Activated CD4-positive, alpha-beta T cell treated with anti-CD3 and anti-CD28 coated beads, Interleukin-2, amount 50 U/mL, for 4 hours (primary cell): Measurements from ENCODE around the gene CCDC88A.
A peak's percentile ranks its signal among the peaks of the same experiment; 100 is the strongest.
"Not testable (repeated sequence)": the region's sequence is repeated elsewhere in the genome, so short reads cannot be mapped to it uniquely, and the experiment has no call there.

Experiments
- DNase-seq, 2 experiments: peaks; one replicate each; pipeline ENCODE4 v3.0.0-alpha.2; 2020

CCDC88A gene, protein sequence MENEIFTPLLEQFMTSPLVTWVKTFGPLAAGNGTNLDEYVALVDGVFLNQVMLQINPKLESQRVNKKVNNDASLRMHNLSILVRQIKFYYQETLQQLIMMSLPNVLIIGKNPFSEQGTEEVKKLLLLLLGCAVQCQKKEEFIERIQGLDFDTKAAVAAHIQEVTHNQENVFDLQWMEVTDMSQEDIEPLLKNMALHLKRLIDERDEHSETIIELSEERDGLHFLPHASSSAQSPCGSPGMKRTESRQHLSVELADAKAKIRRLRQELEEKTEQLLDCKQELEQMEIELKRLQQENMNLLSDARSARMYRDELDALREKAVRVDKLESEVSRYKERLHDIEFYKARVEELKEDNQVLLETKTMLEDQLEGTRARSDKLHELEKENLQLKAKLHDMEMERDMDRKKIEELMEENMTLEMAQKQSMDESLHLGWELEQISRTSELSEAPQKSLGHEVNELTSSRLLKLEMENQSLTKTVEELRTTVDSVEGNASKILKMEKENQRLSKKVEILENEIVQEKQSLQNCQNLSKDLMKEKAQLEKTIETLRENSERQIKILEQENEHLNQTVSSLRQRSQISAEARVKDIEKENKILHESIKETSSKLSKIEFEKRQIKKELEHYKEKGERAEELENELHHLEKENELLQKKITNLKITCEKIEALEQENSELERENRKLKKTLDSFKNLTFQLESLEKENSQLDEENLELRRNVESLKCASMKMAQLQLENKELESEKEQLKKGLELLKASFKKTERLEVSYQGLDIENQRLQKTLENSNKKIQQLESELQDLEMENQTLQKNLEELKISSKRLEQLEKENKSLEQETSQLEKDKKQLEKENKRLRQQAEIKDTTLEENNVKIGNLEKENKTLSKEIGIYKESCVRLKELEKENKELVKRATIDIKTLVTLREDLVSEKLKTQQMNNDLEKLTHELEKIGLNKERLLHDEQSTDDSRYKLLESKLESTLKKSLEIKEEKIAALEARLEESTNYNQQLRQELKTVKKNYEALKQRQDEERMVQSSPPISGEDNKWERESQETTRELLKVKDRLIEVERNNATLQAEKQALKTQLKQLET (N-terminal part only)

DNA sequence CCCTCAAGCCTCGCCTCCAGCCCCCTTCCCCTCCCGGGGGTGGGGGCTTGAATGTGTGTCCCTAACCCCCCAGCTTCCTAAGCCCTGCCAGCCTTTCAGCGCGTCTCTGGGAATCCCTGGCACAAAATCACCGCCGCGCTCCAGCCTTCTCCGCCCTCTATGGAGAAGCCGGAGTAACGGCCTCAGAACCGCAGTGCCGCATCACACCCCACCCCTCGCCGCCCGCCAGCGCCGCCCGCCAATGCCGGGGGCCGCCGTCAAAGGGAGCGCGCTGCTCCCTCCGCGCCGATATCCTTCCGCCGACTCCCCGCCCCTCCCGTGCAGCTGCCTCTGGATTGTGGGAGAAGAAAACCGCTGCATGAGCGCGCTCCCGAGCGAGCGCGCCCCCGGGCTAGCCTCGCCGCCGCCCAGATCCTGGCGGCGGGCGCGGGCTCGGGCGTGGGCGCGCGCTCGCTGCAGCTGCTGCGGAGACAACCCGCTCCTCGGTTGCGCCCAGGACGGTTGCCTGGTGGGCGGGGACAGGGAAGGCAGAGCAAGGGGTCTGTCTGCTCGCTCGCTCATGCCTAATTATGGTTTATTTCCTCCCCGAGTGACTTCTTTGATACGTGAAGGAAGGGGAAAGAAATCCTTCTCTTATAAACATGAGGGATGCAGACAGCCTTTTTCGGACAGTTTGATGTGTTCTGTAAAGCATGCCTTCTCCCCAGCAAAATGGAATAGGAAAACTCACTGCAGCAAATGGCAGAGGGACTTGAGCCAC lies at the start of gene CCDC88A:
CCDC88A (minus strand) TSS at position 178 of the 760 bp plus-strand sequence. CDS start 777 bp downstream, outside the sequence.
- DNase-seq = peak; percentile 80 to 83

DNA sequence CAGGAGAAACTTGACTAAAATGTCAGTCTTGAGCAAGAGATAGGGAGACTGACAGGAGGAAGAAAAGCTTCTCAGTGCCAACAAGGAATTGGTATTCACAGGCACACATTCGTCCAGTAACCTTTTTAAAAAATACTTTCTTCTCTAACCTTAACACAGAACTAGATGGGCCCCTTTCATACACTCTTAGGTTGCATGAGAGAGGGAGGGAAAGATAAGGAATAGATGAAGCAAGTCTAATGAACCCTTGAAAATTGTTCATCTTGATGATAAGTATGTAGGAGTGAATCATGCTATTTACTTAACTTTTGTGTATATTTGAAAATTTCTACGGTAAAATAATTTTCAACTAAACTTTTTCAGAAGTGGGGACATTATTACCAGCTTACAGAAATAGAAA lies 42.0 kb upstream of the CCDC88A start:
- no peak for DNase-seq

DNA sequence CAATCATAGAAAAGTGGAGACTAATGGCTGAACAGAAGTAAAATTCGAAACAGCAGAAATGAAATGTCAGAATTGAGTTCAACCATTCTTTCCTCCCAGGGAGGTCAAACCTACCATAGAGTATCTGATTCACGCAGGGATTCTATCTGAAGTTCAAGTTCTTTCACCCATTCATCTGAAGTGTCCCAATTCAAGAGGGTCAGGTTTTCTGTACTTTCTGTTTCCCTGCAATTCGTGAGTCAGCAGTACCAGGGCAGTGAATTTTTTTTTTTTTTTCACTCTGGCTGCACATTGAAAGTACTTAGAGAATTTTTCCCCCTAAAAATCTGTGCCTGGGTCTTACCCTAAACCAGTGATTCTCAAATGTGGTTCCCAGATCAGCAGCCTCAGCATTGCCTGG lies 40.9 kb upstream of the CCDC88A start:
- DNase-seq = no peak

DNA sequence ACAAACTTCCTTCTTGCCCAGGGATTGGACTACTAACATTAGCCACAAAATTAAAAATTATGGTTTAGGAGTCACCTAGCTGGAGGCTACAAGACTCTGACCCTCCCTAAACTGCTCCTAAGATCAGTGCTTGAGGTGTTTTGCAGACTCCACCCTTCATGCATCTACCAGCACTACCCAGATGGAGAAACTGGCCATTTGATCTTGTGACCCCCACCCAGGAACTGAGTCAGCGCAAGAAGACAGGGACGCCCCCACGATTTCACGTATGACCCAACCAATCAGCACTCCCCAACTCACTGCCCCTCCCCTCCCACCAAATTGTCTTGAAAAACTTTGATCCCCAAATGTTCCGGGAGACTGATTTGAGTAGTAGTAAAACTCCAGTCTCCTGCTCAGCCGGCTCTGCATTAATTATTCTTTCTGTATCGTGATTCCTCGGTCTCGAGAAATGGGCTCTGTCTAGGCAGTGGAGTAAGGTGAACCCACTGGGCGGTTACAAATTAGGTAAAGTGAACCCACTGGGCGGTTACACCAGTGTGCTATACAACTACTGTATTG lies 40.1 kb upstream of the CCDC88A start:
- DNase-seq = no peak

DNA sequence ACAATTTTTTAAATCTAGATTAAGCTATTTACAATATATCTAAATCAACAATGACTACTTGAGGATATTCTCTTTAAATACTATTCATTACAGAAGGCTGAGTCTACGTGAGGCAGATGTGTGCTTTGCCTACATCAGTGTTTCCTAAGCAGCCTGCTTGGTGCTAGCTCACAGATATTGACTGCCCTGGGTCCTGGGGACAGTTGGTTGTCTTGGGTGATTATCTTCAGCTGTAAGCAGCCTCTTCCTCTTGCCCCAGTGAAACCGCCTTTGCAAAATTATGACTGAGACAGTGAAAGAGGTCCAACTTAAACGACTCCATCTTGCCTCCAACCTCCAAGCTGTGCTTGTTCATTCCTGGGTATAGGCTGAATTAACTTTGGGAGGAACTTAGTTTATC lies 39.6 kb upstream of the CCDC88A start:
- DNase-seq = no peak

DNA sequence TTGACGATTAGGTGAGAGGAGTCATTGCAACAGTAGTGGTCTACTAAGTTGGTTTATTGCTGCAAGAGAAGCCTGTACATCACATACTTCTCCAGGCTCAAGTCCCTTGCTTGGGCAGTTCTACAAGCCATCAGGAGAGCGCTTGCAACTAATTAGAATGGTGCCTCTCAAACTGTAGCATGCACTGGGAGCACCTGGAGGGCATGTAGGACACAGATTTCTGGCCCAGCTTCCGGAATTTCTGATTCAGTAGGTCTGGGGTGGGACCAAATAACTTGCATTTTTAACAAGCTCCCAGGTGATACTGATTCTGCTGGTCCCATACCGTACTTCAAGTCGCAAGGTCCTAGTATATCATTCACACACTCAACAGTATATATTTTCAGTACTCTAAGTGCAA lies 34.5 kb upstream of the CCDC88A start:
- no peak for DNase-seq

DNA sequence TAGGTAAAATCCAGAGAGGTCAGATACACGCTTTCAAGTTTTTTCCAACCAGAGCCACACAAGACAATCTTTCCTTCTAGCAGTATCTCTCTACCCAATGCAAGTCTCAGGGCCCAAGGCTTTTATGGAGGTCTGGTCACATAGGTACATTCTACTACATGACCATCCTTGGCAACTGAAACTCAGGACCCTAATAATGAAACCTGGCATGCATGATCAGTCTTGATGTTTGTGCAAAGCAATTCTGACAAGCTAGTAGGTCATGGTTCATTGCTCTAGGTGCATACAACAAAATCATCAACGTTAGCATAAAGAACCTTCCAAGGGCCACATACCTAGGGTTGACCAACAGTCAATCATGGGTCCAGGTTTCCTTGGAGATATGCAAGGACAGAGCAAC lies 33.2 kb upstream of the CCDC88A start:
- DNase-seq = no peak

DNA sequence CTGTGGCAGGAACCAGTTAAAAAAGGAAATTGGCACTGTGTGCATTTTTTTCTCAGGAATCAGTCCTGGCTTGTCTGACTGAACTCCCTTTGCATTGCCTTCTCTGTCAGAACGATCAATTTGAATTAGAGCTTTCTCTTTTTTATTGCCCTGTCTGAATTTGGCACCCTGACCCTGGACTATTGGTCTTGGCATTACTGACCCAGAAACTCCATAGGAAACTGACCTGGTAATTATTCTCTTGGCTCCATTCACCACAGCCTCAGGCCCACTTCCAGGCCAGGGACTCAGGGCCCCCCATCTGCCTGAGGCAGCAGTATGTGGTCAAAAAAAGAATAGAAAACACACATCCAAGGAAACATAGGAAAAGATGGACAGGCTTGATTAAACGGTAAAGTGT lies 32.0 kb upstream of the CCDC88A start:
- DNase-seq = no peak

DNA sequence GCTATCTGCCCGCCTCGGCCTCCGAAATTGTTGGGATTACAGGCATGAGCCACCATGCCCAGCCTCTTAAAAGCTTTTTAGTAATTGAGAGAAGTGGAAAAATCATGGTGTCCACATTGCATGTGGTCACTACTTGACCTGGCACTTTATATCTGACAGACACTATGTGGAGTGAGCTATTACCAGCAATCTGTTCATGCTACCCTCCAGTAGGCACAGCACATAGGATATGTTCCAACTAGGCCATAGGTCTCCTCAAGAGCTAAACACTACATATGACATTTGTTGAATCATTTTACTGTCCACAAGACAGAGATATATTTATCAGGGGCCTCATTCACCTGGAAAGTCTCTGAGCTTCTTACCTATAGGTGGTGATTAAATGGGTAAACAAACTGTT lies 30.4 kb upstream of the CCDC88A start:
- not testable (repeated sequence) for DNase-seq

DNA sequence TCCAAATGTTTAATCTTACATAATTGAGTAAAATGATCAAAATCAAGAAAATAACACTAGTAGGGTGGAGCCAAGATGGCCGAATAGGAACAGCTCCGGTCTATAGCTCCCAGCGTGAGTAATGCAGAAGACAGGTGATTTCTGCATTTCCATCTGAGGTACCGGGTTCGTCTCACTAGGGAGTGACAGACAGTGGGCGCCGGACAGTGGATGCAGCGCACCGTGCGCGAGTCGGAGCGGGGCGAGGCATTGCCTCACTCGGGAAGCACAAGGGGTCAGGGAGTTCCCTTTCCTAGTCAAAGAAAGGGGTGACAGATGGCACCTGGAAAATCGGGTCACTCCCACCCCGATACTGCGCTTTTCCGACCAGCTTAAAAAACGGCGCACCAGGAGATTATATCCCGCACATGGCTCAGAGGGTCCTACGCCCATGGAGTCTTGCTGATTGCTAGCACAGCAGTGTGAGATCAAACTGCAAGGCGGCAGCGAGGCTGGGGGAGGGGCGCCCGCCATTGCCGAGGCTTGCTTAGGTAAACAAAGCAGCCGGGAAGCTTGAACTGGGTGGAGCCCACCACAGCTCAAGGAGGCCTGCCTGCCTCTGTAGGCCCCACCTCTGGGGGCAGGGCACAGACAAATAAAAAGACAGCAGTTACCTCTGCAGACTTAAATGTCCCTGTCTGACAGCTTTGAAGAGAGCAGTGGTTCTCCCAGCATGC lies 22.5 kb upstream of the CCDC88A start:
- DNase-seq = not testable (repeated sequence)

DNA sequence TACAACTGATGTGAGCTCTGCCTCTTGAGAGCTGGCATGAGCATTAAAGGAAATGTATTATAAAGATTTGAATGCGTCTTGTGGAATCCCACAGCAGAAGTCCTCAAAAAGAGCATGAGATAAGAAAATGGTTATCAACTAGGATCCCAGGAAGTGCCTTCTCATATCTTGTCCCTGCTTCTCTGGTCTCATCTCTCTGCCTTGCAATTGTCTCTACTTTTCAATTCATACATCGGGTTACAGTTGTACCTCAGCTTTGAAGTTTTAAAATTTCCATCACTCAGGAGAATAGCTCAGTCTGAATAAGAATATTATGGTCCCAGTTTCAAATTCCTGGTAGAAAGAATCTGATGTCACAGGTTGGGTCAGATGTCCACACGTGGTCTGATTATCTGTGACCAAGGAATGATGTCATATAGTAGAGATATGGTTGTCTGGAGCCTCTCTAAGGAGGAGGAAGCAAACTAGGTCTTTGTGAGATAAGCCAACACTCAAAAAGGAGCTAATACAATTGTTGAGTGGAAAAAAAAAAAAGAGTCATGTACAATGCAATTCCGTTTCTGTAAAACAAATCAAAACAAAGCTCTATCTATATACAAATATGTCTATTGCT lies 21.7 kb upstream of the CCDC88A start:
- no peak for DNase-seq

DNA sequence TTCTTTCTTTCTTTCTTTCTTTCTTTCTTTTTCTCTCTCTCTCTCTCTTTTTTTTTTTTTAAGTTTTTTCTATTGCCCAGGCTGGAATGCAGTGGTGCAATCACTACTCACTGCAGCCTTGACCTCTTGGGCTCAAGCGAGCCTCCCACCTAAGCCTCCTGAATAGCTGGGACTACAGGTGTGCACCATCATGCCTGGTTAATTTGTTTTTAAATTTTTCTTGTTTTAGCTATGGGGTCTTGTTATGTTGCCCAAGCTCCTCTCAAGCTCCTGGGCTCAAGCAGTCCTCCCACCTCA lies 19.4 kb upstream of the CCDC88A start:
- no peak for DNase-seq

DNA sequence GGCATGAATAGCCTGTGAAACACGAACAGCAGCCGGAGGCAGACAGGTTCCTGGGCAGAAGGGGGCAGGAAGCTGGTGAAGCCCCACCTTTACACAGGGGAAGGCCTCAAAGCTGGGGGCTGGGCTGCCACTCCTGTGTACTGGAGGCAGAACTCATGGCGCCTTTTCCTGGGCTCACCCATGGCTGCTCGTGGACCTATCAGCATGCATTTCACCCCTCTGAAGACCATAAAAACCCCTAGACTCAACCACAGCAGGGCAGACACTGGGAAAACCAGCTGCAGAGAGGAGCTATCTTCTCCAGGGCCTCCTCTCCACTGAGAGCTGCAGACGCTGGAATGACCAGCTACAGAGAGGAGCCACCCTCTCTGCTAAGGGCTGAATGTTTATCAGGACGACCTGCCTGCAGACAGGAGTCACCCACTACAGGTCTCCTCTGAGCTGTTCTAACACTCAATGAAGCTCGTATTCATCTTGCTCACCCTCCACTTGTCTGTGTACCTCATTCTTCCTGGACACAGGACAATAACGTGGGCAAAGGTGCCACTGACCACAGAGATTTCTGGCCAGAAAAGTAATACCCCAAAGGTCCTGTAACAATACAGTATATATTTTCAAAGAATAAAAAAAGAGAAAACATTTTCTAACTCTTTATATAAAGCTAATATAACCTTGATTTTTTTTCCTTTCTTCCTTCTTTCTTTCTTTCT lies 18.9 kb upstream of the CCDC88A start:
- no peak for DNase-seq

DNA sequence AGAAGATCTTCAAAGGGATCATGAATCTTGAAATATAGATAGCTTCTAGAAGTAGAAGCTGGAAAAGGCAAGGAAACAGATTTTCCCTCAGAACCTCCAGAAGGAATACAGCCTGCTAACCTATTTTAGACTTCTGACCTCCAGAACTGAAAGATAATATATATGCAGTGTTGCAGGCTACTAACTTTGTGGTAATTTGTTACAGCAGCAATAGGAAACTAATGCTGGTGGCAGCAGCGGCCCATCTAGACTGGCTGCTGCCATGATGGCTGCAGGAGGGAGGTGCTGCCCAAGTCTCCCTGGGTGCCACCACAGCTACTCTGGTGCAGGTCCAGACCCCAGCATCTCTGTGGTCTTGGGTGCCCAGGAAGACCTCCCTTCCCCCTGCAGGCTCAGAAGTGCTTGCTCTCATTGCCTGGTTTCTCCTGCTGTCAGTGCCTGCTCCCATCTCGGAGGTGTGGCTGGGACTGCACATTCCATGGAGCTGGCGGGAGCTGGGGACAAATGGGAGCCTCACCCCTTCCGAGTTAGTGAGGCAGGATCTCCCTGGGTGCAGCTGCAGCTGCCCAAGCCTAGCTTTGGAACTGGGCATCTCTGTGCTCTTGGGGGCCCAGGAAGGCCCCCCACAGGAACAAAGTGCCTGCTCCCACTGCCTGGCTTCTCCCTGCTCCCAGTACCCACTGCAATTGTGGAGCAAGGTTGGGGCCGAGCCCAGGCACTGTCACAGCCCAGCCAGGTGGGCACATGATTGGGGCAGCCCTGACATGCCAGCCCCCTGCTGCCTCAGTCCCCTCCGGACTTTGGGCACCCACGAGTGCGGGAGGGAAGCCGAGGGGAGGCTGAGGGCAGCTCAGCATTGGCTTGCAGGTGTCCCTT lies 18.1 kb upstream of the CCDC88A start:
- no peak for DNase-seq

DNA sequence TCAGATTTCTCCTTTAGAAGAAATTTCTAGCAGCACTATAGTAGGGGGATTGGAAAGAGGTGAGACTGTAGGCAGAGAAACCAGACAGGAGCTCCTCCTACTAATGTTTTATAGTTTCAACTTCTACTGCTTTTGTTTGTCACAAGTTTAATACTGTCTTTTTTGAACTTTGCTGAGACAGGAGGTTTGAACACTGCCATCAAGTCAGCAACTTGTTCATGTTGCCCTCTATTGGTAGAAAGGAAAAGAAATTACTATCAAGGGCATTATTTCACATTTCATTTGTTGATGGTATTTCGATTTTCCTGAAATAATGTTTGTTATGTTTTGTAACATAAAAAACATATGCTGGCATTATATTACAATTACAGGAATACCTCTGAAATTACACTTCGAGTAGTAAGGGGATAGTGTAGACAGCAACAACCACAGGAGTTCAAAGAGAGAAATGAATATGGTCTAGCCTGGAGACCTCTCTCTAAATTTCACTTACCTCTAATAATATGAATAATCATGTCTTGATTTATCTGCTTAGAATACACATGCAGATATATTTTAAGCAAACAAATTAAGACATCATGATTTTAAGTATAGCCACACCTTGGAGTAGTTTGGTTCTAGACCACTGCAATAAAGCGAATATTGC lies 12.4 kb upstream of the CCDC88A start:
- no peak for DNase-seq

DNA sequence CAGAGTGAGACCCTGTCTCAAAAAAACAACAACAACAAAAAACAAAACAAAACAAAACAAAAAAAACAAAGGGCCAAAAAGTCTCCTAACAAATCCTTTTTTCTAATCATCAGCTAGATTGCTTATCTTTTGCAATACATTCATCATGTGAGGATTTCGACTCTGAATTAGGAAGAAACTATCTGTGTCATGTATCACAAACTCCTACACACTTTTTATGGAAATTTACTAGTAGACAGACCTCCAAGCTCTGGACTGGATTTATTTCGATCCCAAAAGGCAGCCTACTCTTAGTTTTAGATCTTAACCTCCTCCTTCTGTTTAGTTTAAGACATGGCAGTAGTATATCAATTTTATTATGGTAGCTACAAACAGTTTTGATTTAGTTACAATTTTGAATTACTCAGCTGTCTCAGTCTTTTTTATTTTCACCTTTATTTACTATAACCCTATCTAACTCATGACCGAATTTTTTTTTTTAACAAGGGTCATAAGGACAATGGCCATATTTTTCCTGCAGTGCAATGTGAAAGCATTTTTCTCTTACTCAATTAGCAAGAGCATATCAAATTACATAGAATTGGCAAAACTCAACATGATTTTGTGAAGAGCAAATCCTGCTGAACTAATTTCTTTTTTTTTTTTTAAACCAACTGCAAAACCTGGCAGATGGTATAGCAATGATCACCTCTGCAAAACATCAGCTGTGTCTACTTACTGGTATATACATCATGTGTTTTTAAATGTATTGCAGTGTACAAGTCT lies 10.7 kb upstream of the CCDC88A start:
- DNase-seq = no peak

DNA sequence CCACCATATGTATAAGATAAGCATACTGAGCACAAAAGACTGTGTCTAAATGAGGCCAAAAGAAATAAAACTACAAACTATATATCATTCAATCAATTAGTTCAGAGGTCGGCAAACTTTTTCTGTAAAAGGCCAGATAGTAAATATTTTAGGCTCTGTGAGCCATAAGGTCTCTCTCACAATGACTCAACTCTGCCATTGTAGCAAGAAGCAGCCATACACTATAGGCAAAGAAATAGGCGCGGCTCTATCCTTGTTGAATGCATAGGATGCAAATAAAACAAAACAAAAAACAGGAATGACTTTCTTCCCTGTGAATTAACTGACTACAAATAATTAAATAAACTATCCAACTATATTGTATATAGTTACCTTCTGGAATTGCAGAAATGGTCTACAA lies 8.6 kb upstream of the CCDC88A start:
- no peak for DNase-seq

DNA sequence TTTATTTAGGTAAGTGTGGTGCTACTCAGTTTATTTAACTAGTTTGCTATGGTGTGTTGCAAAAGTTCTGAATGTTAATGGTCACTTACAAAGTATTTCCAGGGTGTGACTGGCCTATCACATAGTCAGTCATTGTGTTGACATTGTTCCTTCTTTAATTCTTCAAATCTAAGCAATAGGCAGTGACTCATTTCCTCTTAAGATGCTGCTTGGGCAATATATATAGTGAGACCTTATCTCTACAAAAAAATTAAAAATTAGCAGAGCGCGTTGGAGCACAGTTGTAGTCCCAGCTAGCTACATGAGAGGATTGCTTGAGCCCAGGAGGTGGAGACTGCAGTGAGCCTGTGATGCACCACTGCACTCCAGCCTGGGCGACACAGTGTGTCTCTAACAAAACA lies 5.8 kb upstream of the CCDC88A start:
- no peak for DNase-seq
